GM18867 (cell line): ENCODE measurements around the gene ZNF710.

Source experiments
- ATAC-seq: cut with Tn5 transposase; IDR thresholded peaks from one replicate; pipeline ENCODE4 v1.9.1; 2021; ENCODE audit warnings: mild to moderate bottlenecking, moderate library complexity; ENCODE audit not compliant: unreplicated experiment

ZNF710 gene

DNA sequence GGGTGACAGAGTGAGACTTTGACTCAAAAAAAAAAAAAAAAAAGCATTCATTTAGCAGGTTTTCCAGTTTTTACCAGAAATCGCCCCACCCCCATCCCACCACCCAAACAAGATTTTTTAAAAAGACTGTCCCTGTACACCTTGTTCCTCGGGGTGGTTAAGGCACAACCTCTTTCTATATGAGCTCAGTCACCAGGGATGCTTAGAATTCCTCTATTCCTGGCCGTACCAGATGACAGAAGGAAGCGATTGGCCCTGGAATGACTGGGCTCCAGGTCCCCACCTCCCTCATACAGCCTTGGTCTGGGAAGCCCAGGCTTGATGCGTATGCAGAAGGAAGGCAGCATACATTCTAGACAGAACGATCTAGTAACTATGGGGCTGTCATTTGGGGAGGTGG, 75.6 kb downstream of the ZNF710 start:
- no peak for ATAC-seq

DNA sequence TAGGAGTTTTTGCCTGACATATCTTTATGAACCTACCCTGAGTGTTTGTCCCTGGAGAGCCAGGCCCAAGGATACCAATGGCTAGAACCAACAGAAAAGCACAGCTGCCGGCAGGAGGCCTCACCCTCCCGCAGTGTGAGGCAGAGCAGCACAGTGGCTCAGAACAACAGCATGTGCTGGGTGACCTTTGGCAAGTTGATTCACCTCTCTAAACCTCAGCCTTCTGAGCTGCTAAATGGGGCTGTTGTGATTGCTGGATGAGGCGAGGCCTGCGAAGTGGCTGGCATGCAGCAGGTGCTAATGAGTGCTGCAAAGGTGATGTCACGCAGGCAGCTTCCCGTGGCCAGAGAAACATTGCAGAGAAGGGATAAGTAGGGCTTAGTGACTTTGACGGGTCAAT, 77.8 kb downstream of the ZNF710 start:
- ATAC-seq: no peak

DNA sequence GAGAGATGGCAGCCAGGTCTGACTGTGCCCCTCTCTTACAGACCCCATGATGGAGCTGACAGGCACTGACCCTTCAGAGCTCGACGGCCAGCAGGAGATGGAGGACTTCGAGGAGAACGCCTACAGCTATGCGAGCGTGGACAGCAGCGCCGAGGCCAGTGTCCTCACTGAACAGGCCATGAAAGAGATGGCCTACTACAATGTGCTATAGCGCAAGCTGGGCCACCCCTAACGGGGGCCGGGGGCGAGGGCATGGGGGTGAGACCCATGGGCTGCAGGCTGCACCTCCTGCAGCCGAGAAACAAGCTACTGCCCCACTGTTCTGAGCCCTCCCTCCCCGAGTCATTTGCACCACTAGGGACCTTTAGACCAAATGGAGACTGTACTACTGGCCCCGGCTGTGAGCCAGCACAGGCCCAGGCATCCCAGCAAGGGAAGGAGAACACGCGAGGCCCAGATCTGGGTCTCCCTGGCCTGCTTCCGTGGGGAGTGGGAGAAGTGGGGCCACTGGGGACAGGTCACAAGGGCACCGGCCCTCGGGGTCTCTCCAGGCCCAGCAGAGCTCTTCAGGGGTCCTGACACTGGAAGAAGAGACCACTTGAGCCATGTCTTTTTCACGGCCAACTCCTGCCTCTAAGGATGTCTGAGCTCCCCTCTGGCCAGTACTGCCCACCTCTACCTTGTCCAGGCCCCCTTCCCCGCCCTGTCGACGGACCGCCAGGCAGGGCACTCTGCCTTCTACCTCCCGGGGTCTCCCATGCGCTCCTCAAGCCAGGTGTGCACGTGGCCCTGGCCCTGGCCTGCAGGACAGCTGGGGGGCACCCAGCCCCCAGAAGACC, 78.7 kb downstream of the ZNF710 start:
- ATAC-seq: no peak

DNA sequence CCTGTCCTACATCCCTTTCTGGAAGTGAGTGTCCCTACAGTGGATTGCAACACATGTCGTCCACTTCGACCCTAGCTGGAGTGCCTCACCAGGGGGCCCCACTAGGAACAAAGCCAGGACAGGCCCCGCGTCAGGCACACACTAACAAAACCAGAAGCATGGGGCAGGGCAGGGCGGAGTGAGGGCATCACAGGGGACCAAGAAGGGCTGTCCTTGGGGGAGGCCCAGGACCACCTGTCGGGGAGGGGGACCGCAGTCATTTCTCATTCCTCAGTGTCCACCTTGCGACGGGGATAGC, 79.3 kb downstream of the ZNF710 start:
- no peak for ATAC-seq

DNA sequence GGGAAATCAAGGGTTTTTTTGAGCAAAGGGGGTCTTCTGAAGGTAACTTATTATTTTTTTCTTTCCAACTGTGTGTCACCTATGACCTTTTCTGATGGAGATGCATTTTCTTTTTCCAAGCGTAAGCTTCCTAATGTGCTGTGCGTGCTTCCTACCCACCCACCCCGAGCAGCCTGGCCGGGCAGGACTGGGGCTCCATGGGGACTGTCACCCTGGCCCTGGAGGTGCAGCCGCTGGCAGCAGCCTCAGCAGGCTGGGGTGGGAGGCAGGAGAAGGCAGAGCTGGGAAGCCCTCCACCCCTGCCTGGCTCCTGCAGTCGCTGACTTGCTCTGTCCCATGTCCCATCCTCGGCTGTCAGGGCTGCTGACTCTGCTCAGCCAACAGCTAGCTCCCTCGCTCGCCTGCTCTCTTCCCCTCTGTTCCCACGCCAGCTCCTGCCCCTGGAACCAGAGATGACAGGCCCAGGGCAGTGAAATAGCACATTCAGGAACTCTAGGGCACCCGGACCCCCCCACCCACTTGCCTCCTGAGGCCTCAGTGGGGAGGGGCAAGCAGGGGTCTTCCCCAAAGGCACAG, 79.8 kb downstream of the ZNF710 start:
- ATAC-seq: no peak

DNA sequence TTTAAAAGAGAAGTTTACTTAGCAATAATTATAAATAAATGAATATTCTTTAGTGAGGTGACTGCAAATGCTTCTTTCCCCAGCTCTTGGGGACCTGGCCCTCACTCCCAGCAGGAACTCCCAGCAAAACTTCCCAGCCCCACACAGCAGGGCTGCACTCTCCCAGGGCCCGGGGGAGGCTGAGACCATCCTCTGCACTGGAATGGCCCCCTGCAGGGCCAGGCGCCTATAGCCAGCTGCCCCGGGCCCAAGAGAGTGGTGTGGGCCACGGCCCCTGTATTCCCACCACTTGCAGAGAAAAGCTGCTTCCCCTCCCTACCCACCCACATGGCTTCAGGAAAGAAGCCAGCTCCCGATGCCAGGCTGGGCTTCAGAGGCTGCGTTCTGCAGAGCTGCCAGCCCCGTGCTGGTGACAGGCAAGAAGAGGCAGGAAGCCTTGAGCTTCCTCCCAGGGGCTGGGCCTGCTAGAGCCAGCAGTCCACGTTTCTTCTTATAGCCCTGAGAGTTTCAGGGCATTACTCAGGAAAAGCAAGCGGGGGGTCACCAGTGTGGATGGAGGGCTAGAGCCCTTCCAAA, 81.1 kb downstream of the ZNF710 start:
- ATAC-seq: no peak

DNA sequence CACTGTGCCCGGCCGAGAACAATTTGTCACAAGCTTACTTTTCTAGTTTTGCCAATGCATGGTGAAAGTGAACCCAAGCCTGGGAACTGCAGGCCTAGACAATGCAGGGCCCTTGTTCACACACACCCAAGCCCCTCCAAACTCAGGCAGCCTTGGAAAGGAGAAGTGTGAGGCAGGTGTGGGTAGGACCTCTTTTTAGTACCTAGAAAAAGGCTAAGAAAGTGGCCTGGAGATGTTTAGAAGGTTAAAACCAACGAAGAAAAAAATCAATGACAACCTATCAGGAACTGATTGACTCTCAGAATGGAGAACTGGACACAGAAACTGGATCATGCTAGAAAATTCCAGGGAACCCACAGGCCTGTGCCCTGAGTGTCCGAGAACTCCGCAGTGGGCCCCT, 82.3 kb downstream of the ZNF710 start:
- ATAC-seq: no peak

DNA sequence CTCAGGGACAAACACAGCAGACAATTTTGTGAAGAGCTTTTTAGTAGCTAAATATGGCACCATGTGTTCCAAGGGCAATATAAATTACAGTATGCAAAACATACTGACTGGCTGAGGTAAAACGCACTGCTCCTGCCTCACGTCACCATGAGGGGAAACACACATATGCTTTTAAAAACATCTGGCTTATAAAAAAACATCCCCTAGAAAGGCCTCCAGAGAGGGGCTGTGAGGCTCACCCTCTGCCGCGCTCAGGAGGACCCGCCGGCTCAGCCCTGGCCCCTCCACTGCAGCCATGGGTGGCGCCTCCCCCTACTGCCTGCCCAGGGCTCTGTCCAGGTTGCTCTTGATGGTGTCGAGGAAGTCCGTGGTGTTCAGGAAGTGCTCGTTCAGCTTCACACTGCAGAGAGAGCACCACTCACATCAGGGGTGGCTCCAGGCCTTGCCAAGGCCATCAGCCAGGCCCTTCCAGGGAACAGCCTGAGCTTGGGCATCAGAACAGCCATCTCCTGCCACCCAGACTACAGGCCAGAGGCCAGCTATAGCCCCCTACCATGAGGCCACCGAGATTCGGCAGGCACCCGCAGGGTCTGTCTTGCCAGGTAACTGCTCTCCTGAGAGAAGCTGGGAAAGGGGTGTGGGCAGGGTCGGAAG, 83.0 kb downstream of the ZNF710 start:
- no peak for ATAC-seq

DNA sequence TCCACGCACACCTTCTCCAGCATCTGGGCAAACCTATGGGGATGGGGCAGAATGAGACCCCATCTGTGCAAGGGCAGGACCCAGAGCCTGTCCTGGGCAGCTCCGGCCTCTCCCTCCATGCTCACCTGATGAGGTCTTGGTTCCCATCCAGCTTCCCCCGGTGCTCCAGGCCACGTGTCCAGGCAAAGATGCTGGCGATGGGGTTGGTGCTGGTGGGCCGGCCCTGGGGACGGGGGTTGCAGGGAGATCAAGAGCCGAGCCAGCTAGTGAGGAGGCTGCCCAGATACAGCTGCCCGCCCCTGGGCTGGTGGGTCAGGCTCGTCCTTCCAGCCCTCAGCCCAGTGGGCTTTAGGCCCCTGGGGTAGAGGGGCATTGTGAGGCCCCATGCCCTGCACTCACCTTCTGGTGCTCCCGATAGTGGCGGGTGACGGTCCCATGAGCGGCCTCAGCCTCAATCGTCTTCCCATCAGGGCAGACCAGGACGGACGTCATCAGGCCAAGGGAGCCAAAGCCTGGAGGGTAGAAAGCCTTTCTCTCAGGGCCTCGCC, 83.8 kb downstream of the ZNF710 start:
- ATAC-seq: no peak

DNA sequence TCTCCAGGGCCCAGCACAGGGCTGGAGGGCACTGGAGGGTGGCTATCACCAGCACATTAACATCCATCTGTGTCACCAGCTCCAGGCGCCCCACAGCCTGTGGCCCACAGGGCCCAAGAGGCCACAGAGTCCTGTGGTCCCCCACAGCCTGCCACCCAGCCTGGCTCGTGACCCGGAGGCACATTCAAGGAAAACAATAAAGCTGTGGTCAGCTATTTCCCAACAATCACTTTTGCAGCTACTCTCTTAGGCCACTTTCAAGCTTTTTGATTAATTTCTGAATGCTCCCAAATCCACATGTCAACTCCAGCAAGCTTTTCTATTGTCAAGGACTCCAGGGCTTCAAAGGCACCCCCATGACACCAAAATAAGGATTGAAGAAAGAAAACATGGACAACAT, 84.4 kb downstream of the ZNF710 start:
- no peak for ATAC-seq

DNA sequence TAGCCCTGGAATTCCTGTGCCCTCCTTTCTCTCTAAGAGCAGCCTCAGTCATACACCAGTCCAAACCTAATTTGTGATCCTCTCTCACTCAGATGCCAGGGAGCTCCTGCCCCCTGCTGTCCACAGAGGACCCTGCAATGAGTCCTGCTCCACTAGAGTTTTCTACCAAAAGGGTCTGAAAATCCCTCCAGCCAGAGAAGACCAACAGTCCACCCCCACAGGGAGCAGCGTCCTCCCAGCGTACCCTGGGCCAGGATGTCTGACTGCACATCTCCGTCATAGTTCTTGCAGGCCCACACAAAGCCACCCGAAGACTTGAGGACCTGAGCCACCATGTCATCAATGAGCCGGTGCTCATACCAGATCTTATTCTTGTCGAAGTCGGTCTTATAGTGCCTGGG, 85.7 kb downstream of the ZNF710 start:
- ATAC-seq: peak; percentile 48

DNA sequence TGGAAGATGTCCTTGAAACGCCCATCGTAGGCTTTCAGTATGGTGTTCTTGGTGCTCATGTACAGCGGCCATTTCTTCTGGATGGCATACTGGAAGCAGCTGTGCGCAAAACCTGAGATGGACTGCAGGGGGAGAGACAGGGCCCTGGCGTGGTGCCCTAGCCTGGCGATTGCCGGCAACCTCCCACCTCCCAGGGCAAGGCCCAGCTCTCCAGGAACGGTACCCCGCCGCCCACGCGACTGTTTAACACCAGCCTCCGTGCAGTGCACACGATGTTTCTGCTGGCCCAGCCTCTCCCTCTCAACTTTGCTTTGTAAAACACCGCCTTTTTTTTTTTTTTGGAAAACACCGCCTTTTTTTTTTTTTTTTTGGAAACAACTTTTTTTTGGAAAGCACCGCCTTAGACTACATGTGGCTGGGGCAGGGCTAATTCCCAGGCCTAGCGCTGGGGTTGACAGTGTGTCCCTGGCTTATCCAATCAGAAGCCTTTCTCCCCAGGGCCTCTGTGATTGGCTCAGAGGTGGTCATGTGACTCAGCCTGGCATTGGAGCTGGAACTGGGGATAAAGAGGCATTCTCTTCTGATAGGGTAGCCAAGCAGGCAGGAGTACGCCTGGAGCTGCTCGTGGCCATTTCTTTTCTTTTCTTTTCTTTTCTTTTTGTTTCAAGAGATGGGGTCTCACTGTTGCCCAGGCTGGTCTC, 86.5 kb downstream of the ZNF710 start:
- ATAC-seq: no peak

DNA sequence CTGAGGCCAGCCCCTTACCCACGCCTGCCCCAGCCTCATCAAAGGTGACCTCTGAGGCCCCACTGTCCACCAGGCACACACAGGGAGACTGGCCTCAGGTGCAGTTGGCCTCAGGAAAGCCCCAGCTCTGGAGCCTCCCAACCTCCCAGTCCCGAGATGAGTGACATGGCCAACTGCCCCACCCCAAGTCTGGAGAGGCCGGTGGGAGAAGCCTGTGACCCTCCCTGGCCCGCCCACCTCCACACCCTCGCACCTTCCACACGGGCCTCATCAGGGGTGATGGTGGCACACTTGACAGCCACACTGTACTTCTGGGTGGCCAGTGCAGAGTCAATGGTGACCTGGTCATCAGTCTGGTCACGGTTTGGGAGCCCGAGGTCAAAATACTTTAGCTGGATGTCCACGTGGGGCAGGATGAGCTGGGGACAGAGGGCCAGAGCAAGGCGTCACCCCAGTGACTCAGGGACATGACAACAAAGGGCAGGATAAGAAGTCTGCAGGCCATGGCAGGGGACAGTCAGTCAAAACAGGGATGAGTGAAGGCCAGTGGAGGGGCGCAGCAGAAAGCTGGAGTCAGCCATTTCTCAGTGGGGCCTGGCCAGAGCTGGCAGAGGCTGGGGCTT, 89.2 kb downstream of the ZNF710 start:
- ATAC-seq: no peak

DNA sequence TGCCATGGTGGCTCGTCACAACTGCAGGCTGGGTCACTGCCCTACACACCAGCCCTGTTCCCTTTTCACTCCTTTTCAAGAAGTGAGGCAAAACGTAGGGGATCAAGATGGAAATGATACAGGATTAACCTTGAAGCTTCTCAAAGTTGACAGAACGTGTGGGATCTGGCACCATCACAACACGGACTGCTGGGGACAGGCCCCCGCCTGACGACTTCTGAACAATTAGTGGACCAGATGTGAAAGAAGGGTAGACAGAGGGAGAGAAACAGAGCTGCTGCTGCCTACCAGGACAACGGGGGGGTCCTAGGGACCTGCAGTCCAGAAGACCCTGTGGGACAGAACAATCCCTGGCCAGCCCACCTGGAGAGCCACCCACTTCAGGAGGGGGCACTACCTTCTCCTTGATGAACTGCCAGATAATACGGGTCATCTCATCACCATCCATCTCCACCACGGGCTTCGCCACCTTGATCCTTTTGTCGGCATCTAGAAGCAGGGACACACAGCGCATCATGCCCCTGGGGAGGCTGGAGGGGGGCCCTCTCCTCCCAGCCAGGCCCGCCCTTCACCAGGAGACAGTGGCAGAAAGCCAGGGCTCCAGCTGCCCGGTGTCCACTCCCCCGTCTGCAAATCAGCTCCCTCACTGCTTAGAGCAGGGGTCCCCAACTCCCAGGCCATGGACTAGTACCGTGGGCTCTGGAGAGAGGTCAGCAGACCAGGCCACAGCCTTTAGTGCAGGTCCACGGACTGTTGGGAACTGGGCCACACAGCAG, 90.2 kb downstream of the ZNF710 start:
- no peak for ATAC-seq

DNA sequence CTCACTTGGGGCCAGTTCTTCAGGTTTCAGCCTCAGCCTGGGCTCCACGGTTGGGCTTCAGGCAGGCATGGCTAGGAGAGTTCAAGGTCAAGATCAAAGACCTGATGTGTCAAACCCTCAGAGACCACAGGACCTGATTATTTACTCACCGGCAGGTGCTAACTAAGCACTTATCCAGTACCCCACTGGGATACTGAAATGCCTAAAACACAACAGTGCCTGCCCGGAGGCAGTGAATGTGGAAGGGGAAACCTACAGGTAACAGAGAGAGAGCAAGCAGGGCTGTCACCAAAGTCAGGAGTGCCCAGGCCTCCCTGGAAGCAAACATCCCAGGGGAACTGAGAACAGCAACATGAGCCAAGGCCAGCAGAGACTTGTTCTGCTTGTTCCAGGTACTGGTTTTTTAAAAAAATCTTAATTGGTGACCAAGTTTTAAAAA, 94.4 kb downstream of the ZNF710 start:
- ATAC-seq: peak; percentile 34

DNA sequence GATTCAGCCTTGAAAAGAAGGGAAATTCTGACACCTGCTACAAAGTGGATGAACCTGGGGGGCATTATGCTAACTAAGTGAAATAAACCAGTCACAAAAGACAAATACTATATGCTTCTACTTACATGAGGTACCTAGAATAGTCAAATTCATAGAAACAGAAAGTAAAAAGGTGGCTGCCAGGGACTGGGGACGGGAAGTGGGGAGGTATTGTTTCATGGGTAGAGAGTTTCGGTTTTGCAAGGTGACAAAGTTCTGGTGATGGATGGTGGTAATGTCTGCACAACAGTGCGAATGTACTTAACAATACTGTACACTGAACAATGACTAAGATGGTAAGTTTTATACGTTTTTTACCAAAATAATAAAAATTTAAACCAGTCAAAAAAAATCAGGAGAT, 96.4 kb downstream of the ZNF710 start:
- peak; percentile 68 for ATAC-seq

DNA sequence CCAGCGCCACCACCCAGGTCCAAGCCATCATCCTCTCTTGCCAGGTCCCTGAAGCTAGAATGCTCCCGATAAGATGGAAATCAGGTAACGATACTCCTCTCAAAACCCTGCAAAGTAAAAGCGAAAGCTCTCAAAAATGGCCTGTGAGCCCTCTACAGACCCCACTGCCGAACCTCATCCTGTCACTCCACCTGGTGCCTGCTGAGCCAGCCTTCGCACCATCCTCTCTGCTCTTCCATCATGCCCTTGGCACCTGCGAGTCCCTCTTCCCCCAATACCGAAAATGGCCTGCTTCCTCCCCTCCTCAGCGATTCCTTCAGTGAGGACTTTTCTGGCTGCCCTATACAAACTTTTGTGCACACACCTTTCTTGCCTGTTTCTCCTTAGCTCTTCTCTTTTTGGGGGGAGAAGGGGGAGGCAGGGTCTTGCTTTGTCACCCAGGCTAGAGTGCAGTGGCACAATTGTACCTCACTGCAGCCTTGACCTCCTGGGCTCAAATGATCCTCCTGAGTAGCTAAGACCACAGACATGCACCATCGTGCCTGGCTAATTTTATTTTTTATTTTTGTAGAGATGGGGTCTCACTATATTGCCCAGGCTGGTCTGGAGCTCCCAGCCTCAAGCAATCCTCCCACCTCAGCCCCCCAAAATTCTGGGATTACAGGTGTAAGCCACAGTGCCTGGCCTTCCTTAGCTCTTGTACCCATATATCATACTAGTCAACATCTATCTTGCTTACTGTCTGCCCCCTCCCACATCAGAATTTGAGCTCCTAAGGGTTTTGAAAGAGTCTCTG, 98.1 kb downstream of the ZNF710 start:
- ATAC-seq: no peak

DNA sequence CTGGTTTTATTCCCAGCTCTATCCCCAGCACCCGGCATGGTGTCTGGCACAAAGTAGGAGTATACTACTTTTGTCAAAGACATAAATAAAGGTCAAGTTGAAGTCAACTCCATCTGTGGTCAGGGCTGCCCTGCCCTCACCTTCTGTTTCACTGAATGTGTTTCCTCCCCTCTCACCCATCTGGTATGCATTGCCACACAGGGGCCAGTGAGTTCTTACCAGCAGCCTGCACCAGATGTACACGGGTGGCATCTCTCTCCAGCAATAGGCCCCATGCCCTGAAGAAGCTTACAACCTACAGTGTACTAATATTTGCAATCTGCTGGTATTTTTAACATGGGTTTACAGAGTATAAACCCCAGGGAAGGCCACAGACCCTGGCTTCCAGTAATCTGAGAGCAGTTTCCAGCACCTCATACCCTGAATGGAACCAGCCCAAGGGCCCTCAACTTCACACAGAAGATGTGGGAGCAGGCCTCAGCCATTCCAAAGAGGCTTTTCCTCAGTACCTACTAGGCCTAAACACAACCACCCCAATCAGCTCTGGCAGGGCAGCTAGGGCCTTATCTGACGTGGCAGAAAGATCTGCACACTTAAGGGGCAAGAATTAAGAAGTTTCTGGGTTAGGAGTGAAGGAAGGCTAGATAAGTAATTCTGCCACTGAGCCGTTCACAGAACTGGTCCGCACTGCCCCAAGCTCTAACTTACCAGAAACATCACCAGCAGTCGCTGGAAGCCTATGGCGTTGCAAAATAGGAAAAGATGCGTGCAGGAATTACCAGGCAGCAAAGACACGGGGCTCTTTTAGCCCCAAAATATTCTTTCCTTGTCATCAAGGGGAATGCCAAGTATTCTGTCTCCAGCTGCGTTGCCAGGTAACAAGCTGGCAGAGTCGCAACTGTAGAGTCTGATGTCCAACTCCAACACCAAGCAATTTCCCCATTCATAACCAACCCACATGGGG, 99.0 kb downstream of the ZNF710 start:
- no peak for ATAC-seq
